Pancreas (tissue), 10 donors: ENCODE measurements around the gene AGBL4. TPM values are rescaled to one million over a fixed set of nuclear protein-coding genes. Genes with fewer than 3 reads are reported as not detected.

ENCODE experiments used
- ATAC-seq, 4 donors: fragments of 200-7000 bp; cut with Tn5 transposase; one replicate each; pipeline versions ENCODE4 v1.8.0 to v1.9.1; 2020; ENCODE audit warnings: mild to moderate bottlenecking in 4 of 4, moderate library complexity in 4 of 4
- DNase-seq, 6 donors: peaks; one replicate each; pipeline ENCODE4 v3.0.0-alpha.2; 2020
- FAIRE-seq: peaks from 2 replicates; lab custom pipeline; 2012; peaks lifted over from hg19 to GRCh38; lab: Jason Lieb, UNC
- H3K27ac ChIP-seq, 4 donors: fragments of 200-600 bp; sonication (generic); 1 replicate in 3 of 4; 2 replicates in 1 of 4; pipeline versions ENCODE4 v1.5.0 to v1.8.0; 2020
- H3K27me3 ChIP-seq, 4 donors: fragments of 200-600 bp; one replicate each; pipeline ENCODE4 v1.8.0; 2021
- H3K36me3 ChIP-seq, 3 donors: fragments of 200-600 bp; sonication (generic) in 1 of 3; one replicate each; pipeline versions ENCODE4 v1.5.0 to v1.8.0; 2020 to 2021
- H3K4me1 ChIP-seq, 3 donors: fragments of 200-600 bp; one replicate each; pipeline ENCODE4 v1.8.0; 2021
- H3K4me3 ChIP-seq, 4 donors: fragments of 200-600 bp; sonication (generic) in 2 of 4; one replicate each; pipeline versions ENCODE4 v1.5.0 to v1.8.0; 2020 to 2021
- H3K9me3 ChIP-seq, 4 donors: fragments of 200-600 bp; one replicate each; pipeline ENCODE4 v1.8.0; 2021
- CTCF ChIP-seq, 4 donors: fragments of 200-600 bp; sonication (generic) in 3 of 4; IDR thresholded peaks; one replicate each; pipeline versions ENCODE4 v1.5.0 to v1.8.0; 2021; ENCODE audit warnings: antibody characterized with exemption in 4 of 4
- WGBS, 2 donors: extraction: QIAGEN DNeasy Blood & Tissue Kit; methylation state at CpG; one replicate each; pipeline ENCODE4 v1.1.7; 2013; 5-methylcytosine and 5-hydroxymethylcytosine counted together
- intact Hi-C, 3 donors: fragments of 100-400 bp; cut with DNase I; formaldehyde crosslinking; loops; one replicate each; pipeline versions ENCODE4 v1.11.1 to v1.14.2; 2022
- polyA plus RNA-seq, 2 donors: library from polyadenylated mRNA; stranded (reverse); fragments of 200-250 nt; gene quantifications; one replicate each; pipeline ENCODE4 v1.2.3, GENCODE V29; 2013
- total RNA-seq, 6 donors: library from RNA; stranded (reverse); fragmentation: NEBNext Ultra II Directional in 4 of 6; extraction: Animal tissue kit (Norgen Biotek cat#: 25700) in 4 of 6; gene quantifications; one replicate each; pipeline versions ENCODE4 v1.2.1 to v1.2.4, GENCODE V29; 2021 to 2023
- donor health status: healthy with polysubstance abuse.
- donor health status: DM: no; HTN: no; CAD: no; lungs with moderate emphysema.
- donor health status: DM: no; HTN: no; CAD: no.
- donor health status: control.
- donor health status: control.
- donor health status: Bipolar disorder and iron deficiency.
- donor health status: DM: yes; HTN: yes; CAD: no.
- donor health status: DM: no; HTN: no; CAD: no.
- donor health status: DM: no; HTN: no; CAD: no.
- donor health status: DM: yes; HTN: yes; CAD: no.

Gene AGBL4
- total and polyA plus RNA-seq, 8 donors = 0.15 to 1.2 (median 0.59) TPM

DNA sequence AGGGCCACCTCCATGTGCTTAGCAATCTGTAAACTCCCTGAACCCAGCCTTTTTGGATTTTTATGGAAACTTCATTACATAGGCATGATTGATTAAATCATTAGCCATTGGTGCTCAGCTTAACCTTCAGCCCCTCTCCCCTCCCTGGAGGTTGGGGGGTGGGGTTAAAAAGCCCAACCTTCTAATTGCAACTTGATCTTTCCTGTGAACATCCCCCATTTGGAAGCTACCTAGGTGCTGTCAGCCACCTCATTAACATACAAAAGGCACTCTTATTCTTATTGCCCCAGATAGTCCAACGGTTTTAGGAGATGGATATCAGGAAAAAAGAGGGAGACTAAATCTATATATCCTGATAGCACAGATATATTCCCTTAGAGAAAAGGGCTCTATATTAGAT, 823.0 kb downstream of the AGBL4 start:
- Histone ChIP-seq H3K4me3 (no peak overlapping the region), H3K27ac (no peak overlapping the region), H3K9me3 (no peaks in the 10 kb centered on the region), H3K27me3 (no peaks in the 10 kb centered on the region), H3K36me3 (no peaks in the 10 kb centered on the region), H3K4me1 (no peaks in the 10 kb centered on the region)
- intact Hi-C loops = no loop called here
- 41 to 53% methylated on average over 1 of the region's 1 CpG for WGBS, 2 donors
- FAIRE-seq (no peak), ATAC-seq (no peak), DNase-seq (no peak)
- TF ChIP-seq CTCF (IDR thresholded peaks at IDR 0.05) = no peak

GRCh38 chr1:49199564-49199963, 824.2 kb downstream of the AGBL4 start:
- FAIRE-seq (no peak), DNase-seq (no peak), ATAC-seq (peak in 2 of 4 donors; percentile 41 to 51)
- no peaks in the 10 kb centered on the region for H3K27me3 ChIP-seq
- intact Hi-C loops = no loop called here
- no peaks in the 10 kb centered on the region for H3K36me3 ChIP-seq
- no peak overlapping the region for H3K27ac ChIP-seq
- H3K4me3 ChIP-seq = no peak overlapping the region
- no peak for TF ChIP-seq CTCF (IDR thresholded peaks at IDR 0.05)
- H3K4me1 ChIP-seq = no peaks in the 10 kb centered on the region
- no peaks in the 10 kb centered on the region for H3K9me3 ChIP-seq

- H3K27ac ChIP-seq = no peak overlapping the region
- no peaks in the 10 kb centered on the region for H3K4me1 ChIP-seq
- 79 to 87% methylated on average over 2 of the region's 2 CpGs for WGBS, 2 donors
- no peaks in the 10 kb centered on the region for H3K36me3 ChIP-seq
- H3K27me3 ChIP-seq = no peaks in the 10 kb centered on the region
- H3K9me3 ChIP-seq = no peaks in the 10 kb centered on the region
- FAIRE-seq = no peak
- no peak overlapping the region for H3K4me3 ChIP-seq
- no peak for ATAC-seq
- intact Hi-C loops = no loop called here
- no peak for TF ChIP-seq CTCF (IDR thresholded peaks at IDR 0.05)
- no peak for DNase-seq
These were observed 826.7 kb downstream of the AGBL4 start for GRCh38 chr1:49197081-49197480.

- FAIRE-seq (no peak), ATAC-seq (no peak), DNase-seq (no peak)
- 69 to 82% methylated on average over 1 of the region's 1 CpG for WGBS, 2 donors
- Histone ChIP-seq H3K4me1 (no peaks in the 10 kb centered on the region), H3K27ac (no peak overlapping the region), H3K36me3 (no peaks in the 10 kb centered on the region), H3K4me3 (no peak overlapping the region), H3K9me3 (no peaks in the 10 kb centered on the region), H3K27me3 (no peaks in the 10 kb centered on the region)
- no peak for TF ChIP-seq CTCF (IDR thresholded peaks at IDR 0.05)
- intact Hi-C loops = no loop called here
These were observed 833.6 kb downstream of the AGBL4 start for GRCh38 chr1:49190138-49190537.

DNA sequence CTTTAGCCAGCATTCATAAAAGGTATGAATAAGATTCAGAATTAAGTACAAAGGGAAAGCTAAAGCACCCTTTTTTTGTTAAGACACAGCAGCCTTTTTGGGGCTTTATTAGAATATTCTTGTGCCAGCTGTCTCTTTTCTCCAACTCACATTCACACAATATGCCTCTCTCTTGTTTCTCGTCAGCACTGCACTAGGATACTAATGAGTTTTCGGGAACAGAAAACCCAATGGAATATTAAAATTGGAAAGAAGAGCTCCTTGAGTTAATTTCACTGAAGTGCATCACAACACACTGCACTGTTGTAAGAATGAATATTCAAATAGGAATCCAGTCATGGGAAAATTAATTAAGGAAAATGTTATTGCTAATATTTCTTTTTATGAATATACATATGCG, 836.7 kb downstream of the AGBL4 start:
- WGBS, 2 donors = 68 to 84% methylated on average over 3 of the region's 3 CpGs
- intact Hi-C loops = no loop called here
- Histone ChIP-seq H3K4me3 (no peak overlapping the region), H3K27me3 (no peaks in the 10 kb centered on the region), H3K9me3 (no peaks in the 10 kb centered on the region), H3K27ac (no peak overlapping the region), H3K36me3 (no peaks in the 10 kb centered on the region), H3K4me1 (no peaks in the 10 kb centered on the region)
- ATAC-seq (no peak), FAIRE-seq (no peak), DNase-seq (no peak)
- TF ChIP-seq CTCF (IDR thresholded peaks at IDR 0.05) = no peak
